HepG2 (cell line): ENCODE data around the gene ANKRD12. TPM values are rescaled to one million over a fixed set of nuclear protein-coding genes. Genes with fewer than 3 reads are reported as not detected.

Experiments
- AHR ChIP-seq: IDR thresholded peaks from 2 replicates; pipeline ENCODE4 v1.6.1; 2018; ENCODE audit warnings: missing genetic modification reagents, missing compliant biosample characterization
- ATF5 ChIP-seq: sonication (generic); formaldehyde crosslinking; IDR thresholded peaks from 2 replicates; pipeline ENCODE4 v1.4.0; 2020; ENCODE audit warnings: mild to moderate bottlenecking, low read depth, missing genetic modification reagents
- ATRX ChIP-seq: sonication (generic); formaldehyde crosslinking; IDR thresholded peaks from 2 replicates; pipeline ENCODE4 v1.4.0; 2020; ENCODE audit warnings: missing genetic modification reagents, borderline replicate concordance
- CC2D1A ChIP-seq: sonication (generic); formaldehyde crosslinking; IDR thresholded peaks from 2 replicates; pipeline ENCODE4 v1.8.1; 2023; ENCODE audit warnings: mild to moderate bottlenecking, missing genetic modification reagents
- NRL ChIP-seq: sonication (generic); formaldehyde crosslinking; IDR thresholded peaks from 2 replicates; pipeline ENCODE4 v1.5.0; 2020; ENCODE audit warnings: missing genetic modification reagents, mild to moderate bottlenecking, moderate library complexity, borderline replicate concordance
- TBX2 ChIP-seq: sonication (generic); formaldehyde crosslinking; IDR thresholded peaks from 2 replicates; pipeline ENCODE4 v1.5.0; 2020; ENCODE audit warnings: missing genetic modification reagents, mild to moderate bottlenecking, borderline replicate concordance
- ZBTB44 ChIP-seq: sonication (generic); formaldehyde crosslinking; IDR thresholded peaks from 2 replicates; pipeline ENCODE4 v1.4.0; 2020; ENCODE audit warnings: missing genetic modification reagents
- ZNF280B ChIP-seq: sonication (generic); formaldehyde crosslinking; IDR thresholded peaks from 2 replicates; pipeline ENCODE4 v1.5.0; 2020; ENCODE audit warnings: missing genetic modification reagents, mild to moderate bottlenecking, borderline replicate concordance
- ZNF414 ChIP-seq: sonication (generic); formaldehyde crosslinking; IDR thresholded peaks from 2 replicates; pipeline ENCODE4 v1.5.0; 2020; ENCODE audit warnings: missing genetic modification reagents
- polyA plus RNA-seq, 8 experiments: library from polyadenylated mRNA; depleted of rRNA in 3 of 8; stranded (reverse) in 7 of 8; unstranded in 1 of 8; fragments of >200 nt; fragmentation: Illumina TruSeq in 4 of 8; extraction: Trizol in 4 of 8; gene quantifications; 2 replicates each; pipeline versions ENCODE4 v1.2.1 to v1.2.3, GENCODE V29; 2011 to 2016; ENCODE audit warnings: low read depth in 4 of 8, missing spikeins in 1 of 8, mixed read lengths in 1 of 8; ENCODE audit not compliant: insufficient read depth in 1 of 8
- total RNA-seq, 5 experiments: library from RNA; depleted of rRNA; stranded (reverse); fragments of >200 nt; fragmentation: Illumina TruSeq; extraction: Trizol; gene quantifications; 2 replicates each; pipeline ENCODE4 v1.2.3, GENCODE V29; 2016; ENCODE audit warnings: low read depth in 1 of 5

ANKRD12 gene
- total and polyA plus RNA-seq, 2 of the 13 experiments (the other 11 are each of a cell fraction or from before 2014, with no cell fraction given), result 6.0 to 23.2 TPM

GRCh38 chr18:9328776-9329175 lies 192.2 kb downstream of the ANKRD12 start (continued):
- no peak for TF ChIP-seq ZNF414 (CRISPR knock-in tag)
- TF ChIP-seq CC2D1A (CRISPR knock-in tag), result no peak
- no peak for TF ChIP-seq AHR
- no peak for TF ChIP-seq NRL (CRISPR knock-in tag)
- TF ChIP-seq ZNF280B, result no peak
- no peak for TF ChIP-seq ZBTB44 (CRISPR knock-in tag)
- TF ChIP-seq TBX2 (CRISPR knock-in tag), result no peak
- no peak for TF ChIP-seq ATF5
- no peak for TF ChIP-seq ATRX (CRISPR knock-in tag)
